H9 (cell line): ENCODE measurements around the gene CDH23. TPM values are rescaled to one million over a fixed set of nuclear protein-coding genes. Genes with fewer than 3 reads are reported as not detected.

Experiments
- DNase-seq: peaks from one replicate; pipeline ENCODE4 v3.0.0-alpha.2; 2017
- H2AFZ ChIP-seq: one replicate; pipeline ENCODE4 v1.6.1; 2013; ENCODE audit warnings: mild to moderate bottlenecking, low read length, control low read depth, moderate library complexity
- H2AK5ac ChIP-seq: 2 replicates; pipeline ENCODE4 v1.6.1; 2013; ENCODE audit warnings: low read length, control low read depth, mixed read lengths; ENCODE audit not compliant: insufficient read length
- H2BK120ac ChIP-seq: one replicate; pipeline ENCODE4 v1.6.1; 2013; ENCODE audit warnings: low read depth, mild to moderate bottlenecking, low read length, control low read depth, inconsistent platforms; ENCODE audit not compliant: poor library complexity, severe bottlenecking
- H2BK12ac ChIP-seq: 2 replicates; pipeline ENCODE4 v1.6.1; 2013; ENCODE audit warnings: low read length, control low read depth, mixed read lengths, low read depth; ENCODE audit not compliant: insufficient read length
- H2BK15ac ChIP-seq: 2 replicates; pipeline ENCODE4 v1.6.1; 2013; ENCODE audit warnings: low read depth, low read length, control low read depth
- H2BK20ac ChIP-seq: one replicate; pipeline ENCODE4 v1.6.1; 2013; ENCODE audit warnings: low read depth, mild to moderate bottlenecking, low read length, control low read depth, inconsistent platforms; ENCODE audit not compliant: poor library complexity, severe bottlenecking
- H2BK5ac ChIP-seq: 2 replicates; pipeline ENCODE4 v1.6.1; 2013; ENCODE audit warnings: low read length, control low read depth, mixed read lengths; ENCODE audit not compliant: insufficient read length
- H3K14ac ChIP-seq: 2 replicates; pipeline ENCODE4 v1.6.1; 2013; ENCODE audit warnings: low read length, control low read depth; ENCODE audit not compliant: insufficient read depth
- H3K18ac ChIP-seq: 2 replicates; pipeline ENCODE4 v1.6.1; 2013; ENCODE audit warnings: low read depth, mild to moderate bottlenecking, mixed read lengths, low read length, control low read depth; ENCODE audit not compliant: insufficient read length
- H3K23ac ChIP-seq: 2 replicates; pipeline ENCODE4 v1.6.1; 2013; ENCODE audit warnings: low read length, control low read depth, mixed read lengths, low read depth; ENCODE audit not compliant: insufficient read length
- H3K23me2 ChIP-seq: 2 replicates; pipeline ENCODE4 v1.6.1; 2013; ENCODE audit warnings: low read depth, mild to moderate bottlenecking, mixed read lengths, low read length, control low read depth; ENCODE audit not compliant: insufficient read length, poor library complexity, severe bottlenecking
- H3K27ac ChIP-seq: 2 replicates; pipeline ENCODE4 v1.5.1; 2013; ENCODE audit warnings: low read length, control low read depth, mixed read lengths, low read depth; ENCODE audit not compliant: insufficient read length
- H3K27me3 ChIP-seq: 2 replicates; pipeline ENCODE4 v1.6.1; 2013; ENCODE audit warnings: low read length, control low read depth, inconsistent platforms; ENCODE audit not compliant: insufficient read depth
- H3K4ac ChIP-seq: 2 replicates; pipeline ENCODE4 v1.6.1; 2013; ENCODE audit warnings: low read depth, mild to moderate bottlenecking, control low read depth, inconsistent platforms, low read length, moderate library complexity
- H3K4me1 ChIP-seq: 2 replicates; pipeline ENCODE4 v1.6.1; 2013; ENCODE audit warnings: low read length, control low read depth, inconsistent platforms; ENCODE audit not compliant: insufficient read depth
- H3K4me2 ChIP-seq: 2 replicates; pipeline ENCODE4 v1.6.1; 2013; ENCODE audit warnings: low read length, control low read depth, mixed read lengths; ENCODE audit not compliant: insufficient read length, insufficient read depth
- H3K56ac ChIP-seq: 2 replicates; pipeline ENCODE4 v1.6.1; 2013; ENCODE audit warnings: low read depth, mild to moderate bottlenecking, mixed read lengths, low read length, control low read depth; ENCODE audit not compliant: insufficient read length
- H3K79me1 ChIP-seq: 2 replicates; pipeline ENCODE4 v1.6.1; 2013; ENCODE audit warnings: low read depth, mild to moderate bottlenecking, moderate library complexity, low read length, control low read depth, inconsistent platforms; ENCODE audit not compliant: insufficient read depth, poor library complexity, severe bottlenecking
- H3K79me2 ChIP-seq: 2 replicates; pipeline ENCODE4 v1.6.1; 2013; ENCODE audit warnings: low read length, control low read depth, inconsistent platforms; ENCODE audit not compliant: insufficient read depth
- H3K9ac ChIP-seq: 2 replicates; pipeline ENCODE4 v1.6.1; 2013; ENCODE audit warnings: low read length, control low read depth, mixed read lengths; ENCODE audit not compliant: insufficient read length; ENCODE audit errors: extremely low read depth
- H3K9me3 ChIP-seq: one replicate; pipeline ENCODE4 v1.6.1; 2013; ENCODE audit warnings: low read depth, low read length, inconsistent platforms; ENCODE audit not compliant: control insufficient read depth
- H3T11ph ChIP-seq: one replicate; pipeline ENCODE4 v1.6.1; 2013; ENCODE audit warnings: mild to moderate bottlenecking, low read length, control low read depth, inconsistent platforms
- H4K20me1 ChIP-seq: one replicate; pipeline ENCODE4 v1.6.1; 2013; ENCODE audit not compliant: control insufficient read depth, insufficient read length, insufficient read depth
- H4K5ac ChIP-seq: 2 replicates; pipeline ENCODE4 v1.6.1; 2013; ENCODE audit warnings: low read depth, mild to moderate bottlenecking, mixed read lengths, low read length, control low read depth; ENCODE audit not compliant: insufficient read length
- H4K8ac ChIP-seq: replicated peaks from 2 replicates; pipeline ENCODE4 v1.6.1; 2013; ENCODE audit warnings: low read length, control low read depth, mixed read lengths, low read depth; ENCODE audit not compliant: insufficient read length
- H4K91ac ChIP-seq: 2 replicates; pipeline ENCODE4 v1.6.1; 2013; ENCODE audit warnings: low read depth, mild to moderate bottlenecking, moderate library complexity, mixed read lengths, low read length, control low read depth; ENCODE audit not compliant: insufficient read length
- H3K27ac Mint-ChIP-seq, 3 experiments: 2 replicates in 2 of 3; 3 replicates in 1 of 3; pipeline ENCODE4 v1.8.0; 2020 to 2021; ENCODE audit warnings: mixed read lengths in 3 of 3, mild to moderate bottlenecking in 1 of 3, moderate library complexity in 1 of 3
- H3K27me3 Mint-ChIP-seq: 2 replicates; pipeline ENCODE4 v1.8.0; 2021; ENCODE audit warnings: low read depth, mild to moderate bottlenecking, moderate library complexity, mixed read lengths
- H3K36me3 Mint-ChIP-seq, 3 experiments: 2 replicates in 2 of 3; 3 replicates in 1 of 3; pipeline ENCODE4 v1.8.0; 2020 to 2021; ENCODE audit warnings: low read depth in 3 of 3, mixed read lengths in 3 of 3; ENCODE audit not compliant: insufficient read depth in 1 of 3
- H3K4me1 Mint-ChIP-seq, 2 experiments: 2 replicates each; pipeline ENCODE4 v1.8.0; 2020; ENCODE audit warnings: mixed read lengths in 2 of 2
- H3K4me3 Mint-ChIP-seq, 2 experiments: 2 replicates in 1 of 2; 3 replicates in 1 of 2; pipeline ENCODE4 v1.8.0; 2020 to 2021; ENCODE audit warnings: mild to moderate bottlenecking in 2 of 2, mixed read lengths in 2 of 2, moderate library complexity in 1 of 2
- H3K9me3 Mint-ChIP-seq, 2 experiments: 2 replicates in 1 of 2; 3 replicates in 1 of 2; pipeline ENCODE4 v1.8.0; 2020; ENCODE audit warnings: mild to moderate bottlenecking in 2 of 2, mixed read lengths in 2 of 2, moderate library complexity in 1 of 2
- CTCF ChIP-seq: fragments of 200-600 bp; sonication (generic); conservative IDR thresholded peaks from 3 replicates; pipeline ENCODE4 v1.8.0; 2021; ENCODE audit warnings: antibody characterized with exemption, mild to moderate bottlenecking
- WGBS: extraction: QIAGEN DNeasy Blood & Tissue Kit; methylation state at CpG from one replicate; pipeline ENCODE4 v1.1.7; 2013; ENCODE audit warnings: missing lambda C conversion rate, low lambda C conversion rate, mixed read lengths; ENCODE audit not compliant: insufficient read length; ENCODE audit errors: extremely low coverage; 5-methylcytosine and 5-hydroxymethylcytosine counted together
- total RNA-seq: library from RNA; stranded (reverse); gene quantifications from 2 replicates; pipeline ENCODE4 v1.2.1, GENCODE V29; 2021

CDH23 gene
- total RNA-seq, 1 experiment from 2014 or later = 2.1 TPM

GRCh38 chr10:71817831-71818655, 421.3 kb downstream of the CDH23 start:
- Histone ChIP-seq H3K4me2 (no peak overlapping the region), H3T11ph (no peak overlapping the region), H2BK120ac (no peak overlapping the region), H2BK20ac (no peak overlapping the region), H3K4ac (no peak overlapping the region), H3K18ac (no peak overlapping the region), H3K79me2 (no peaks in the 10 kb centered on the region), H3K23ac (no peak overlapping the region), H4K91ac (no peak overlapping the region), H3K9ac (no peak overlapping the region), H4K8ac (no peak overlapping the region), H3K23me2 (no peaks in the 10 kb centered on the region), H3K79me1 (no peaks in the 10 kb centered on the region), H2AK5ac (no peak overlapping the region), H2BK12ac (no peak overlapping the region), H3K56ac (no peak overlapping the region), H3K9me3 (no peaks in the 10 kb centered on the region), H3K14ac (no peak overlapping the region), H2BK15ac (no peak overlapping the region), H3K4me1 (no peaks in the 10 kb centered on the region), H2BK5ac (no peak overlapping the region), H3K27me3 (no peaks in the 10 kb centered on the region), H2AFZ (no peak overlapping the region), H3K27ac (no peak overlapping the region), H4K5ac (no peak overlapping the region), H4K20me1 (no peaks in the 10 kb centered on the region)
- Mint-ChIP-seq H3K36me3 (peaks cover 38 to 80% (median 79%) of the 10 kb centered on the region in 3 experiments; a peak in 6 of 7 replicates), H3K27ac (no peak overlapping the region; a peak in 1 of 7 replicates), H3K27me3 (no peaks in the 10 kb centered on the region), H3K4me1 (peaks cover 0 to 2% of the 10 kb centered on the region in 2 experiments; a peak in 1 of 4 replicates), H3K9me3 (no peaks in the 10 kb centered on the region), H3K4me3 (no peak overlapping the region)
- DNase-seq = no peak
- no peak for TF ChIP-seq CTCF
- WGBS = no CpG with 5 or more reads among the region's 9 CpGs
